ENCODE results near the gene PPP6R2. TPM values are rescaled to one million over a fixed set of nuclear protein-coding genes. Genes with fewer than 3 reads are reported as not detected.
A peak's percentile ranks its signal among the peaks of the same experiment; 100 is the strongest.

Gene PPP6R2
- total and polyA plus RNA-seq, 9 of the 15 experiments (the other 6 are each of a cell fraction or from before 2014, with no cell fraction given) = 0.32 to 39.8 (median 21.4) TPM

- CTCF ChIA-PET (ENCODE audit: low intra/inter-chr PET ratio) = no interaction called here
- Histone ChIP-seq H3K4me1 (replicated peaks in 1 of 2; ENCODE audit: control insufficient read depth in 2 of 2, insufficient read depth in 2 of 2, low read length in 2 of 2) (peaks cover 0 to 6% of the 10 kb centered on the region in 2 experiments; a peak in 2 of 5 replicates), H3K27me3 (ENCODE audit: control insufficient read depth in 2 of 2, insufficient read depth in 2 of 2, low read length in 2 of 2) (no peaks in the 10 kb centered on the region), H3K4me3 (no peak overlapping the region), H3K4me2 (ENCODE audit: insufficient read depth, low read length) (no peak overlapping the region), H3K9me1 (ENCODE audit: control insufficient read depth, insufficient read depth, low read length) (no peaks in the 10 kb centered on the region), H3K9me3 (replicated peaks; ENCODE audit: control insufficient read depth, insufficient read depth, low read depth, low read length) (no peaks in the 10 kb centered on the region), H3K79me2 (ENCODE audit: control insufficient read depth, insufficient read depth, low read length) (no peaks in the 10 kb centered on the region), H3K9ac (ENCODE audit: insufficient read depth in 1 of 2, low read depth in 2 of 2, low read length in 2 of 2) (no peak overlapping the region), H3K27ac (ENCODE audit: extremely low read depth, low read depth, low read length) (no peak overlapping the region), H4K20me1 (replicated peaks; ENCODE audit: control insufficient read depth, insufficient read depth, low read length) (no peaks in the 10 kb centered on the region; the same call in 1 of the 2 replicates), H3K36me3 (ENCODE audit: control insufficient read depth, insufficient read depth, low read length) (peaks cover 83% of the 10 kb centered on the region; the same call in 2 of the 3 replicates), H2AFZ (ENCODE audit: low read depth, low read length) (no peak overlapping the region)
- 84% methylated on average over 7 of the region's 13 CpGs for WGBS (ENCODE audit: insufficient coverage, low coverage, missing lambda C conversion rate)
- intact Hi-C loops (cut with micrococcal nuclease) (no loop called here), in situ Hi-C loops (cut with MboI) (no loop called here)
- BruUV-seq (replicated peaks) = no TSS peak
- FAIRE-seq (no peak), DNase-seq (ENCODE audit: extremely low read depth in 1 of 4, low spot score in 3 of 4) (no peak), ATAC-seq (no peak)
- POLR2A ChIA-PET = interaction anchor here (0.8 kb wide), 1 partner anchor 475 kb away, joined by 3 read pairs; no protein-coding TSS in a partner anchor
- TF ChIP-seq ZNF79 (CRISPR knock-in tag; IDR thresholded peaks at IDR 0.05; ENCODE audit: low read depth) (no peak), ZNF717 (CRISPR knock-in tag; IDR thresholded peaks at IDR 0.05) (no peak), FOXO4 (CRISPR knock-in tag; IDR thresholded peaks at IDR 0.05) (no peak), SAP30 (IDR thresholded peaks at IDR 0.05; ENCODE audit: borderline replicate concordance, insufficient read depth, low read depth, low read length, poor library complexity, severe bottlenecking) (no peak), POLR2G (IDR thresholded peaks at IDR 0.05; ENCODE audit: low read depth, low read length) (0 out of 2 replicates have a peak, but pooled peaks have one; percentile 16)
These were observed 74.5 kb downstream of the PPP6R2 start for GRCh38 chr22:50417411-50418210.
